ENCODE measurements around the gene NCF2.

NCF2 gene

GRCh38 chr1:183583466-183583865 is 6.8 kb downstream of the NCF2 start:
- no peak for DNase-seq (ENCODE audit: low spot score)

- DNase-seq (ENCODE audit: low spot score) = no peak
Measured at GRCh38 chr1:183582021-183582713, 8.1 kb downstream of the NCF2 start.

- no peak for DNase-seq (ENCODE audit: low spot score)
Measured at GRCh38 chr1:183580281-183580682, 10.0 kb downstream of the NCF2 start.

- no peak for DNase-seq (ENCODE audit: low spot score)
Measured at GRCh38 chr1:183578856-183579255, 11.4 kb downstream of the NCF2 start.

- no peak for DNase-seq (ENCODE audit: low spot score)
Measured at GRCh38 chr1:183577897-183578465, 12.3 kb downstream of the NCF2 start.

- DNase-seq (ENCODE audit: low spot score) = no peak
Measured at GRCh38 chr1:183576537-183576936, 13.7 kb downstream of the NCF2 start.

- DNase-seq (ENCODE audit: low spot score) = no peak
Measured at GRCh38 chr1:183575606-183576005, 14.7 kb downstream of the NCF2 start.

GRCh38 chr1:183572721-183573120 is 17.5 kb downstream of the NCF2 start:
- DNase-seq (ENCODE audit: low spot score) = no peak

GRCh38 chr1:183571678-183572268 is 18.5 kb downstream of the NCF2 start:
- no peak for DNase-seq (ENCODE audit: low spot score)

GRCh38 chr1:183570451-183570850 is 19.8 kb downstream of the NCF2 start:
- DNase-seq (ENCODE audit: low spot score) = no peak

GRCh38 chr1:183569801-183570200 is 20.5 kb downstream of the NCF2 start:
- DNase-seq (ENCODE audit: low spot score) = no peak

GRCh38 chr1:183569141-183569540 is 21.1 kb downstream of the NCF2 start:
- DNase-seq (ENCODE audit: low spot score) = no peak

GRCh38 chr1:183568176-183569021 is 21.9 kb downstream of the NCF2 start:
- DNase-seq (ENCODE audit: low spot score) = no peak

GRCh38 chr1:183567584-183567983 is 22.7 kb downstream of the NCF2 start:
- DNase-seq (ENCODE audit: low spot score) = no peak

GRCh38 chr1:183566026-183566425 is 24.2 kb downstream of the NCF2 start:
- no peak for DNase-seq (ENCODE audit: low spot score)

- DNase-seq (ENCODE audit: low spot score) = no peak
Measured at GRCh38 chr1:183565261-183565660, 25.0 kb downstream of the NCF2 start.

GRCh38 chr1:183562701-183563100 is 27.6 kb downstream of the NCF2 start:
- DNase-seq (ENCODE audit: low spot score) = no peak

- no peak for DNase-seq (ENCODE audit: low spot score)
Measured at GRCh38 chr1:183559061-183559460, 31.2 kb downstream of the NCF2 start.

GRCh38 chr1:183554577-183554976 is 35.7 kb downstream of the NCF2 start:
- no peak for DNase-seq (ENCODE audit: low spot score)

- no peak for DNase-seq (ENCODE audit: low spot score)
Measured at GRCh38 chr1:183553764-183554163, 36.5 kb downstream of the NCF2 start.

GRCh38 chr1:183553331-183553730 is 36.9 kb downstream of the NCF2 start:
- DNase-seq (ENCODE audit: low spot score) = no peak

- DNase-seq (ENCODE audit: low spot score) = no peak
Measured at GRCh38 chr1:183552891-183553290, 37.4 kb downstream of the NCF2 start.

GRCh38 chr1:183552441-183552840 is 37.8 kb downstream of the NCF2 start:
- no peak for DNase-seq (ENCODE audit: low spot score)

Data from hematopoietic multipotent progenitor cell treated with erythropoietin and hydrocortisone succinate and interleukin-3 and kit ligand, for 17 days (in vitro differentiated cells).